Left renal pelvis (tissue), 4 donors: ENCODE data around the gene JAG2. TPM values are rescaled to one million over a fixed set of nuclear protein-coding genes. Genes with fewer than 3 reads are reported as not detected.

Experiments
- DNase-seq, 4 donors: peaks; one replicate each; pipeline ENCODE4 v3.0.0-alpha.2; 2013; ENCODE audit warnings: low read depth in 4 of 4, low spot score in 3 of 4
- polyA plus RNA-seq, 4 donors: library from polyadenylated mRNA; unstranded; fragments of 120-200 nt; gene quantifications; one replicate each; pipeline ENCODE4 v1.2.1, GENCODE V29; 2013; ENCODE audit not compliant: insufficient read length in 4 of 4

JAG2 gene
- polyA plus RNA-seq, 4 donors = 5.4 to 10.9 (median 7.4) TPM

DNA sequence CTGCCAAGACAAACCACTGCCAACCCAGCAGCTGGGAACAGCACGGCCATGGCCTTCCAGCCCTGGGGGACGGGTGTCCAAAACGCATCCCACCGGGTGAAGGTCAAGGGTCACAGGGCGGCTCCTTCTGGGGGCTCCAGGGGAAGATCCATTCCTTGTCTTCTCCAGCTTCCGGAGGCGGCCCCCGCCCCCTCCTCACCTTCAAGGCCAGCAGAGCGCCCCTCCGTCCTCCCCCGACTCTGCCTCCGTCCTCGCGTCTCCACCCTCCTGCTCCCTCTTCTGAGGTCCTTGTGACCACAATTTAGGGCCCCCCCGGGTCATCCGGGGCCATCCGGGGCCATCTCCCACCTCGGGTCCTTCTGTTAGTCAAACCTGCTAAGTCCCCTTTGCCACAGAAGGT lies 16.4 kb upstream of the JAG2 start:
- DNase-seq = no peak

DNA sequence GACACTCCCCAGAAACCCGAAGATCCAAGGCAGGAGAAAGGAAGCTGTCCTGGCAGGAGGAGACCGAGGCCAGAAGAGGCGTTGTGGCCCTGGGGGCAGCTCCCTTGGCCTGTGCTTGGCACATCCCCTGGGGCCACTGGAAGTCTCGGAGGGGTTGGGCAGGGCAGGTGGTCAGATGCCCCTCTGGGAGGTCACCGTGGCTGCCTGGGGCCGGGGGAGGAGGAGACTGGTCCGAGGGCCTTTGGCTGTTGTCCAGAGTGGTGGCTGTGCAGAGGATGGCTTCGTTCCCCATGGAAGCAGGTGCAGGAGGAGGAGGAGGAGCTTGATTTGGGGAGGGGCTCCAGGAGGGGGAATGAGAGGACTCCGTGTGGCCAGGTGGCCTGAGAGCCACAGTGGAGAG lies 15.9 kb upstream of the JAG2 start:
- DNase-seq = no peak

DNA sequence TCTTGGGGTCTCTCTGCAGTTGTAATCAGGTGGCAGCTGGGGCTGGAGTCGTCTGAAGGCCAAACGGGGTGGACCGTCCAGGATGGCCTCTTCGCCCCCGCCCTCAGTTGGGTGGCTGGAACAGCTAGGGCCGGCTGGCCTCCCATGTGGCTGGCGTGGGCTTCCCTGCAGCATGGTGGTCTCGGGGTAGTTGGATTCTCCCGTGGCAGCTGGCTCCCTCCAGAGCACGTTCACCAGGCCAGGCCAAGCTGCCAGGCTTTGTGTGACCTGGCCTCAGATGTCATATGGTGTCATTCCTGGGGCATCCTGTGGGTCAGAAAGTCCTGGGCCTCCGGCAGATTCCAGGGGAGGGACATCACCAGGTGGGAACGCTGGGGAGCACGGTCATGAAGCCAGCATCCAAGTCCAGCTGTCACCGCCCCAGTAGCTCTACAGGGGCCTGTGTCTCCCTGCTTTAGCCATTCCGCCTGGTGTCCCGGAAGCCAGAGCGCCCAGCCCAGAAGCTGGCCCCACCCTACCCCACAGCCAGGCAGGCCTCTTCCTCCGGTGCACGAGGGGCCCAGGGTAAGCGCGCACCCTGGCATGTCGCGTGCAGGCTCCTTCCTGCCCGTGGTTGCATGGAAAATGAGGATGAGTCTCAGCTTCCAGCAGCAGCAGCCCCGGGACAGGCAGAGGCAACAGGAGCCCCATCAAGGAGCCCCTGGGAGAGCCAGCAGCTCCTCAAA lies 13.9 kb upstream of the JAG2 start:
- DNase-seq = no peak

DNA sequence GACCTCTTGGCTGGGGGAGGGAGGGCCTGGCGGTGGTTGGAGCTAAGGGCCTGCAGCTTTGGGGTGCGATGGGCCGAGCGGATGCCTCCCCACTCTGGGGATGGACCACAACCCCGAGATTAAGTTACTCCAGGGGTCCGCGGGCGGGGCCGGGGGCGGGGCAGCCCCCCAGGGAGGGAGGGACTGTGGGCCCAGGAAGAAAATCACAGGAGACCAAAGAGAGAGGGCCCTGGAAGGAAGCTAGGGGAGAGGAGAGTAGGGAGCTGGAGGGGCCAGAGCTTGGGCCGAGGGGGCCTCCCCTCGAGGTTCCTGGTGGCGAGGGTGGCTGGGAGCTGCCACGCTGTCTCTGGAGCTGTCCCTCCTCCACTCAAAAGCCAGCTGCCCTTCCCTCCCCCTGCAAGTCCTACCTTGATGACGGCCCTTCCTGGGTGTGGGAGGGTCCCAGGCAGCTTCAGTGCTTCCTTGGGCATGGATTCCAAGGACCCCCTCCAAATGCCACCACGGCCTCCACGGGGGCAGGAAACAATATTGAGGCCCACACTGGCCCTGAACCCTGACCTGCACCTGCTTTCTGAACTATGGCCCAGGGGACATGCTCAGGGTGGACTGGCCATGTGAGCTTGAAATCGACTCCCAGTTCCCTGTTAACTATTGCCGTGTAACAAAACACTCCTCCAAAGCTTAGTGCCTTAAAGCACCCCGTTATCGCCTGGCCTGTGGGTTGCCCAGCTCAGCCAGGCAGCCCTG lies 13.1 kb upstream of the JAG2 start:
- DNase-seq = no peak

DNA sequence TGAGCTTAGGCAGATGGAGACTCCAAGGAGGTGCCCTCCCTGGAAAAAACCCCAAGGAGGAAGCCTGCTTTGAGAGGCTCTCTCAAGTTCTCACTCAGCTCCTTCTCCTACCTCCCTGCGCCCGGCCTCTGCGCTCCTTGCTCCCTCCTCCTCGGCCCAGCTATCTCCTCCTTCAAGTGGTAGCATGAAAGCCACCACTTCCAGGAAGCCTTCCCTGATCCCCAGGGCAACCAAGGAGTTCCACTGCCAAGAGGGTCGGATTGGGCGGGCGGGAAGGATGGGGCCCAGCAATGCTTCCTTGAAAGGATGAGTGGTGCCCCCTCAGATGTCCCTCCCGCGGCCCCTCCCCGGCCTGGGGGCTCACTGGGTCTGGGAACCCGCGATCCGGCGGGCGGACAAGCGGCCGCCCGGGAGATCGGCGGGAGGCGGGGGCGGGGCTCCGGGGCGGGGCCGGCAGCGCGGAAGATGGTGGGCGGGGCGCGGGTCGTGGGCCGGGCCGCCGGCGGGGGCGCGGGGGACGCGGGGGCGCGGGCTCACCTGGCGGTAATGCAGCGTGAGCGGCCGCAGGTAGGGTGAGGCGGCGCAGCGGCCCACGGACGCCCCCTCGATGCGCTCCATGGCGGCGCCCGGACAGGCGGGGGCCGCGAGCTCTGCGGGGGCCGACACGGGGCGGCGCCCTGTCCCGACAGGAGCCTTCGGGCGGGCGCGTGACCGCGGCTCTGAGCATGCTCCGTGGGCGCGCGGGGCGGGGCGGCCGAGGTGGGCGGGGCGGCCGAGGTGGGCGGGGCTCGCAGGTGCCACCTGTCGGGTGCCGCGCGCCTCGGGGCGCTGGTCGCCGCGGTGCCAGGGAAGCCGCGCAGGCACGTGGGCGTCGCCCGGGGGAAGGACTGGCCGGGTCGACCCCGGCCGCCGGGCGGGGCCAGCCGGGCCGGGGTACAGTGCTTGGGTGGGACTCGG lies 12.3 kb upstream of the JAG2 start, which contains the start of gene NUDT14:
Gene NUDT14 (minus strand): TSS at position 721 of the 957 bp plus-strand sequence. CDS start 103 bp downstream, at position 618.
- DNase-seq = no peak

DNA sequence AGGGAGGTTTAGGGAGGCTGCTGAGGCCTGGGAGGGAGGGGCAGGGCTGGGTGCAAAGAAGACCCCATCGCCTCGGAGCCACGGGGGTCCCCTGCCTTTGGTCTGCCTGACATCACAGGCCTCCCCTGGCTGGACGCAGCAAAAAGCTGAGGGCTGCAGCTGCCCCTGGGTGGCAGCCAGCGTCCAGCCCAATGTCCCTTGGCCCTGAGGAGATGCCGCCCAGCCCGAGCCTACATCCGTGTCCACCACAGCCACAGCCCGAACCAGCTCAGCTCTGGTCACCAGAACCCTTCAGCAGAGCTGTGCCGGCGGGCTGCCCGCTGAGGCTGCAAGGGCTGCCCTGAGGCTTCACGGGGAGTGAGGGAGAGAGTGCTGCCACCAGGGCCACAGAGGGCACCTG lies 10.6 kb upstream of the JAG2 start:
- no peak for DNase-seq

DNA sequence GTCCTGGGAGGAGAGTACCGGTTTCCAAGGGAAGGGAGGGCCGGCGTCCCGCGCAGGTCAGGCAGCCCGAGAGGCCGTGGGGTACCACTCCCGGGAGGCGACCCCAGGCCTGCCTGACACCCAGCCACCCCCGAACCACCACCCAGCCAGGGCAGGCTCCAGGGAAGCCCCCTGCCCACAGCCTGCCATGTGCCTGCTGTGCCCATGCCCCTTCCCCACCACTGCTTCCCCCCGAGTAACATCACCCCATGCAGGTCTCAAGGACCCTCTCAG lies 10.2 kb upstream of the JAG2 start:
- DNase-seq = no peak

DNA sequence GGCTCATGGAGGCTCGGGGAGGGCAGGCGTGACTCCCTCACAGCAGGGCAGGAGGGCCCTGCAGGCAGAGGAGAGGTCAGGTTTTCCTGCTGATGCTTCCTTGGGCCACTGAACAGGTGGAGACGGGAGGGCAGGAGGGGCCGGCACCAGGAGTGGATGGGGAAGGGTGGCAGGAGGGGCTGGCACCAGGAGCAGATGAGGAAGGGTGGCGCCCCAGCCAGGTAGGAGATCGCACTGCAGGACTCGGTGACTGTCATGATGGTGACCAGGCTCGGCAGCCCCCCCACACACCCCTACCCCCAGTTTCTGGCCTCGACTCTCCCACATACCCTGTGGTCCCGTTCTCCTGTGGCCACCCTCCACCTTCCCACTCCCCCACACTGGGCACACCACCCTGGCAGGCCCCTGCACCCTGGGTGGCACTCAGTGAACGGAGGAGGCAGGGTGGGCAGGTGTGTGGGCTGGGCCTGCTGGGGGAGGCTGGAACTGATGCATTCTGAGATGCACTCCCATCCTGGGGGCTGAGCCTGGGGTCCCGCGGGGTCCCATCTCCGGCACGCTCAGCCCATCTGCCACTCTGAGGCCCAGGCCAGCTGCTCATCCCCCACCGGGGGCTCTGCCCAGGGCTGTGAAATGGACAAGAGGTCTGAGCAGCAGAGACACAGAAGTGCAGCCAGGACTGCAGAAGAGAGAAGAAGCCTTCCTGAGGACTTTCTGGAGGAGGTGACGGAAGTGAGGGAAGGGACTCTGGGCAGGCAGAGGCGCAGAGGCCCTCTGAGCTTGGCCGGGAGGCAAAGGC lies 9.7 kb upstream of the JAG2 start:
- no peak for DNase-seq

DNA sequence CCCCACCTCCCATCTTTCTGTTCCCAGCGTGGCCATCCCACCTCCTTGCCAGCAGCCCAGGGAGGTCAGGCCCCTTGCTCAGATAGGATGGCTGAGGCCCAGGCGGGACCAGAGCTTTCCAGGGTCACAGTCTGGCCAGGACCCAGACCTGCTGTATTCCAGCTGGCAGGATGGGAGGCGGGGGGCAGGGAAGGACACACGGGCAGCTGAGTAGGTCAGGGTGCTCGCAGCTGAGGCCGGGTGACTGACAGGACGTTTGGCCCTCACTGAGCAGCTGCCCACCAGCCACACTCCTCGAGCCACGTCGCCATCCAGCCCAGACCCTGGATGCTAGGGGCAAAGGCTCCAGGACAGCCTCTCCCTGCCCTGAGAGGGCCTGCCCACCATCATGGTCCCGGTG lies 8.5 kb upstream of the JAG2 start:
- DNase-seq = no peak

DNA sequence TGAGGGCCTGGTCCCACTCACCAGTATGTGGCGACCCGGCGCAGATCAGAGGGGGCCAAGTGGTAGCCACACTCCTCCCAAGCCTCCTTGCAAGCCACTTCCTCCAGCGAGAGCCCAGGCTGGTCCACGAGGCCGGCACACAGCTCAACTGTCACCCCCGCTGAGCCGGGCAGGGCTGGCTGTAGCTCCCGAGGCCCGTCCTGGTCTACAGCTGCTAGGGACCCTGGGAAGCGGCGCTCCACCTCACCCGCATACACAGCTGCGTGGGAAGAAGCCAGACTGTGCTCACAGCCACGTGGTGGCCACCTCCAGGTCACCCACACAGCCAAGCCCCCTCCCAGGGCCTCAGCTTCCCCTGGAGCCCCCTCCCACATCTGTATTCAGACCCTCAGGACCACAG lies 7.9 kb upstream of the JAG2 start:
- DNase-seq = no peak

DNA sequence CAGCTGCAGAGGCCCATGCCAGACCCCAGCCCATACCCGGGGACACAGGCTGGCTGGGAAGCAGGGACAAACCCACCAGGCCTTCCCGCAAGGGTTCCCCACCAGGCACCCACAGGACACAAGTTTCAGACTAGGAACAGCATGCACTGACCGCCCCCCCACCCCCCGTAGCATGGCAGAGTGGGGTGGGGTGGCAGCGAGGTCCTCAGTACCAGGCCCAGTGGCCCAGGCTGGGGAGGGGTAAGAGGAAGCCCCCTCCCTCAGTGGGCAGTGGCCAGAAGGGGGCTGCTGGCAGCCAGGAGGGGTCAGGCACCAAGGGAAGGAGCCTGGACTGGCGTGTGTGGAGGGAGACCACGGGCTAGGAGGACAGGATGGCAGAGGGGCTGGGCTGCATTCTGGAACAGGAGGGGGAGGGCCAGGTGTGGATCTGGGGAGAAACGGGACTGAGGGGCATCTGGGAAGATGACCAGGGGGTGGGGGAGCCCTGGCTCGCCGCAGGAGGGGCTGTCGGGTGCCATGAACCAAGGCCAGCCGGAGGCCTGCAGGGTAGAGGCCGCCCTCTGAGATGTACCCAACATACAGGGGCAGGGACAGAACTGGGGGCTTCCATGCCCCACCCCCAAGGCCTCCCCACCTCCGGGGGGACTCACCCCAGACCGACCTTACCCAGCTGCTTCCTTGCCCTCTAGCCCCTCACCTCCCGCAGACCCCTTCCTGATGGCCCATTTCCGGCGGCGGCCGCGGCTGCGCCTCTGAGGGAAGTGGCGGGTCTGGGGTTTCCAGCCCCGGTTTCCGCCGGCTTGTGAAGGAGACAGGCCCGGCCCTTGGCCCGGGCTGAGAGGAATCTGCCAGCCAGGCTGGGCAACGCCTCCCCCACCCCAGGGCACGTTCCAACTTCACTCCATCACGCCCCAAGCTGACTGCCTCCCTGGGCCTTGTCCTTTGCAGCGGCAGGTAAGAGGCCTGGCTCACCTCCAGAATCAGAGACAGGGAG lies 5.6 kb upstream of the JAG2 start:
- DNase-seq = no peak

DNA sequence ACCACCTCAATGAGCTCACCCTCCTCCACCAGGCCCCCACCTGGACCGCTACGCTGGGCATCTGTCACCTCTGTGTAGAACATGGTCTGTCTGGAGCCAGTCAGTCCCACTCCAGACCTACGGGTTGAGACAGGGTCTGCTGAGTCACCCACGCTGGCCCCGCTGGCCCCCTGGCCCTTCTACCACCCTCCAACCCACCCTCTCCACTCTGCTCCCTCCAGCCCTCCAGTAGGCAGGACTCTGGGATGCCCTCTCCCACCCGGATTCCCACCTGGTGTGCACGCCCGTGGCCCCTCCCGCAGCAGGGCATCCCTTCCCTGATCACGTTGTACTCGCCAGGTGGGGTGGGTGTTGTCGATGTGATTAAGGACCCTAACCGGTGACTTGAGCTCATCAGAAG lies 4.6 kb upstream of the JAG2 start:
- no peak for DNase-seq

DNA sequence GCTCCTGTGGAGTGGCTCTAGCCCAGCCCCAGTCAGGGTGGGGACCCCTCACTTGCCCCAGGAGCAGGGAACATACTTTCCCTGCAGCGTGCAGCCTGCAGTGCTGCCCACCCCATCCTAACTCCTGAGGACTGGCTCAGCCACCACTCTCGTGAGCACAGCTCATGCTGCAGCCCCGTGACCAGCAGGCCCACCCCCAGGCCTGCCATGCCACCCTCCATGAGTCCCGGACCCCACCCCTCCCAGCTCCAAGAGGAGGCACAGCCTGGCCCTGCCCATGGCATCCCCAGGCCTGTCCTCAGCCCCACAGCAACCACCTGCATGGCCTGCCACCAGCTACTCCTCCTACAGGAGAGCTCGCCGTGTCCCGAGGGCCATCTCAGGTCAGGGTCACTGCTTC lies 3.9 kb upstream of the JAG2 start:
- no peak for DNase-seq

DNA sequence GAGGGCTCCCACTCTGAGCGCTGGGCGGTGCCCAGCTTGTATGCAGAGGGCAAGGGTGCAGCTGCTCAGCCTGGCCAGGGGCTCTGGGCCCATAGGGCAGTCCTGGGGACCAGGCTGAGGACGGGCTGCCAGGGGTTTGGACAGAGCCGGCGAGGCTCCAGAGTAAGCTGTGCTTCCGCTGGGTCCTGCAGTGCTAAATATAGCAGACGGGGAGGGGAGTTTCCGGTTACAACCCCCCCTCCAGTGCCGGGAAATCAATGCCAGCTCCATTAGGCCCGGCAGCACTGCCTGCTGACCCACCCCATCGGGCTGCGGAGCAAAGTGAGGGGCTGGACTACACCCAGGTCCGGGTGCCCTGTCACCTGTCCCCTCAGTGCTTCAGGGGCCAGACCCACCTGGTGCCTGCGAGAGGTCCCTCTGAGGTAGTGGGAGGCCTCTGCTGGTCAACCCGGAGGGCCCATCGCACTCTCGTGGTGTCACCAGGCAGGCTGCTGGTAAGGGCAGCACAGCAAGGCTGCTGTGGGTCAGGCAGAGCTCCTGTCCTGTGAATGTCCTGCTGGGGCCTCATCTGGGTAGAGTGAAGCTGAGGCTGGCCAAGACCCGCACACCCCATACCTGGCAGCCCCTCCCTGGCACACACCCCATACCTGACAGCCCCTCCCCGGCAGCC lies 2.6 kb upstream of the JAG2 start:
- DNase-seq = no peak

DNA sequence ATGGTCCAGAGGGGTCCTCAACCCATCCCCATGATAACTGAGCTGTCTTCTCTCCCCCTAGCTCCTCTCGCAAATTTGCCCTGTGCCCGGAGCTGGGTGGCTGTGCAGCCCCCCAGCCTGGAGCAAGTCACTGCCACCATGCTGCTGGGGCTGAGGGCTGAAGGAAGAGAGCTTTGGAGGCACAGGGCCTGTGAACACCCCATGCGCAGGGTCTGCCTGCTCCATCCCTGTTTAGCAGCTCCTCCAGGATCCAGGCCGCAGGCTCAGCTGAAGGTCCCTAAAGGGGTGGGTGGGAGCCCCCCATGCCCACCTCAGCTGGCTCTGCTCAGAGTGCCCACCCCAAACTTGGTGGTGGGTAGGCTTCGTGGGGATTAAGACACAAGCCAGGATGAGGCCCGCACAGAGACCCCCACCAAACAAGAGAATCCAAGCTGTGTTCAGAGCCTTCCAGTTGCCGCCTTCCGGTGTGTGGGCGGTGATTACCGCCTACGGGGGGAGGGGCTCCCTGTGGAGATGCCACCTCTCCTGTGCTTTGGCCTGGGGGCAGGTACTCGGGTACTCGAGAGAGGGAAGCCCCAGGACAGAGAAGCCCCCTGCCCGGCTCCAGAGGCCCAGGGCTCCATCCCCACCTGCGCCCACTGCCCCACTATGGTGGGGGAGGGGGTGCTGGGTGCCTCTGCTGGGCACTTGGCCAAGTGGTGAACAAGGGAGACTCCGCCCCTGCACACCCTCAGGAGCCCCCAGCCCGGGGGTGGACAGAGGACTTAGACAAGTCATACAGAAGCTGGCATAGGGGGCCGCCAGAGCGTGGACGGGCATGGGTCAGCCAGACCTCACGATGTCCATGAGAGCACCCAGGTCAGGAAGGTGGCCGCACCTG lies 1.4 kb upstream of the JAG2 start:
- DNase-seq = no peak

DNA sequence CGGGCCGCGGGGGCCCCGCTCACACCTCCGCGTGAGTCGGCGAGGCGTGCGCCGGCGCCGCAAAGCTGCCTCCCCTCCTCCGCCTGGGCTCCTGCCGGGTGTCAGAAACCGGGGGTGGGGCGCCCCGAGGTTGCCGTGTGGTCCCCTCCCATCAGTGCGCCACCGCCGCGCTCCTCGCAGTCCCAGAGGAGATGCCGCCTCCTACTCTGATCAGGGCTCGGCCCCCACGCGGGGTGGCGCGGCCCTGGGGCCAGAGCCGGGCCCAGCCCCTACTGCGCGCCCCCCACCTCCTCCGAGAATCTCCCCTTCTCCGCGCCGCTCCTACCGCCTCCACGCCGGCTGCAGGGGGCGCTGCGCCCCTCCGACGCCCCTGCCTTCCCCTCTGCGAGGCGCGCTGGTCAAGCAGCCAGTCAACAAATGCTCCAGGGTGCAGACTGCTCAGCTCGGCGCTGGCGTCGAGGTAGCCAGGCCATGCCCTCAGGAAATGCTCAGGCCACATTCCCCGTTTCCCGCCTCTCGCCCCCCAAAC lies 467 bp upstream of the JAG2 start:
- no peak for DNase-seq

DNA sequence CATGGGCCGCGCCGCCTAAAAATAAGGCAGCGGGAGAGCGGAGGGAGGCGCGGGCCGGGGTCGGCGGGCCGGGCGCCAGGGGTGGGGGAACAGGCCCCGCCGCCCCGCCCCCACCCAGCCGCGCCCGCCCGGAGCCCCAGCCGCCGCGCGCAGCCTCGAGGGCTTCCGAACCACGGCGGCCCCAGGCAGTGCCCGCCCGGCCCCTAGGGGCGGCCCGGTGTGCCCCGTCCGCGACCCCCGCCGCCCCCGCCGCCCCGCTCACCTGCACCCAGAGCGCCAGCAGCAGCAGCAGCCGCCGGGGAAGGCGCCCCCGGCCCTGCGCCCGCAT lies 519 bp downstream of the JAG2 start:
- no peak for DNase-seq
